HG02938 (cell line): ENCODE measurements around the gene ERMN.
A peak's percentile ranks its signal among the peaks of the same experiment; 100 is the strongest.
"Not testable (repeated sequence)": the region's sequence is repeated elsewhere in the genome, so short reads cannot be mapped to it uniquely, and the experiment has no call there.

ENCODE experiments used
- ATAC-seq: cut with Tn5 transposase; IDR thresholded peaks from one replicate; pipeline ENCODE4 v1.9.1; 2021; ENCODE audit warnings: mild to moderate bottlenecking, moderate library complexity; ENCODE audit not compliant: unreplicated experiment

The ERMN gene

GRCh38 chr2:157301307-157301706, 24.3 kb downstream of the ERMN start:
- no peak for ATAC-seq

- no peak for ATAC-seq
Measured at GRCh38 chr2:157296958-157297357, 28.7 kb downstream of the ERMN start.

GRCh38 chr2:157296490-157296889, 29.1 kb downstream of the ERMN start:
- ATAC-seq: no peak

GRCh38 chr2:157292853-157293252, 32.8 kb downstream of the ERMN start:
- no peak for ATAC-seq

GRCh38 chr2:157291018-157291417, 34.6 kb downstream of the ERMN start:
- no peak for ATAC-seq

GRCh38 chr2:157290525-157290924, 35.1 kb downstream of the ERMN start:
- no peak for ATAC-seq

- no peak for ATAC-seq
Measured at GRCh38 chr2:157287160-157287559, 38.5 kb downstream of the ERMN start.

GRCh38 chr2:157283468-157283867, 42.2 kb downstream of the ERMN start:
- ATAC-seq: no peak

GRCh38 chr2:157281316-157281715, 44.3 kb downstream of the ERMN start:
- ATAC-seq: no peak

- ATAC-seq: not testable (repeated sequence)
Measured at GRCh38 chr2:157279311-157279710, 46.3 kb downstream of the ERMN start.

GRCh38 chr2:157271590-157272203, 53.9 kb downstream of the ERMN start:
- ATAC-seq: peak; percentile 42

- ATAC-seq: peak; percentile 58
Measured at GRCh38 chr2:157269922-157270321, 55.7 kb downstream of the ERMN start.

GRCh38 chr2:157269060-157269459, 56.6 kb downstream of the ERMN start:
- no peak for ATAC-seq
